WTC11 (cell line): Measurements from ENCODE around the gene CASKIN2. TPM values are rescaled to one million over a fixed set of nuclear protein-coding genes. Genes with fewer than 3 reads are reported as not detected.

Experiments used
- ATAC-seq: fragments of 200-7000 bp; cut with Tn5 transposase; 2 replicates; pipeline ENCODE4 v1.10.0; 2021; ENCODE audit warnings: mild to moderate bottlenecking, moderate library complexity
- CTCF ChIA-PET: fragments of 300-600 bp; sonication (Branson Sonifier 250); formaldehyde crosslinking; loops from one replicate; lab custom pipeline; 2021; ENCODE audit warnings: antibody characterized with exemption; lab: Charles Lee
- POLR2A ChIA-PET: fragments of 350-600 bp; sonication (Branson Sonifier 250); formaldehyde crosslinking; loops from one replicate; lab custom pipeline; 2021; ENCODE audit warnings: antibody characterized with exemption; lab: Charles Lee
- DNase-seq: peaks from one replicate; pipeline ENCODE4 v3.0.0; 2021; ENCODE audit warnings: low spot score
- H3K27ac Mint-ChIP-seq: 2 replicates; pipeline ENCODE4 v1.8.0; 2021; ENCODE audit warnings: mixed read lengths
- H3K27me3 Mint-ChIP-seq: 2 replicates; pipeline ENCODE4 v1.8.0; 2021; ENCODE audit warnings: low read depth, mild to moderate bottlenecking, moderate library complexity, mixed read lengths
- H3K36me3 Mint-ChIP-seq: 2 replicates; pipeline ENCODE4 v1.8.0; 2021; ENCODE audit warnings: mixed read lengths
- H3K4me1 Mint-ChIP-seq: 2 replicates; pipeline ENCODE4 v1.8.0; 2022; ENCODE audit warnings: mixed read lengths
- H3K4me3 Mint-ChIP-seq: 2 replicates; pipeline ENCODE4 v1.8.0; 2021; ENCODE audit warnings: mild to moderate bottlenecking, moderate library complexity, mixed read lengths
- H3K9me3 Mint-ChIP-seq: 2 replicates; pipeline ENCODE4 v1.8.0; 2021; ENCODE audit warnings: mixed read lengths
- ATF6 ChIP-seq: sonication (generic); formaldehyde crosslinking; IDR thresholded peaks from 2 replicates; pipeline ENCODE4 v1.8.1; 2023; ENCODE audit warnings: mild to moderate bottlenecking, missing genetic modification reagents
- CDX4 ChIP-seq: fragments of 250-450 bp; sonication (Bioruptor Pico); IDR thresholded peaks from 2 replicates; pipeline ENCODE4 v1.9.0; 2021; ENCODE audit warnings: moderate library complexity, mild to moderate bottlenecking, inconsistent platforms, borderline replicate concordance
- ETV6 ChIP-seq: sonication (generic); formaldehyde crosslinking; IDR thresholded peaks from 2 replicates; pipeline ENCODE4 v1.8.1; 2022; ENCODE audit warnings: mild to moderate bottlenecking, missing genetic modification reagents
- HMGA2 ChIP-seq: fragments of 250-450 bp; sonication (Bioruptor Pico); IDR thresholded peaks from 2 replicates; pipeline ENCODE4 v1.4.0; 2021; ENCODE audit warnings: mild to moderate bottlenecking, moderate library complexity
- IRF2 ChIP-seq: sonication (generic); formaldehyde crosslinking; IDR thresholded peaks from 2 replicates; pipeline ENCODE4 v1.8.0; 2022; ENCODE audit warnings: low read depth, missing genetic modification reagents, borderline replicate concordance
- JAZF1 ChIP-seq: fragments of 250-450 bp; sonication (Bioruptor Pico); IDR thresholded peaks from 2 replicates; pipeline ENCODE4 v1.9.0; 2021; ENCODE audit warnings: moderate library complexity, mild to moderate bottlenecking, inconsistent platforms
- NFATC4 ChIP-seq: fragments of 250-450 bp; sonication (Bioruptor Pico); IDR thresholded peaks from 2 replicates; pipeline ENCODE4 v1.9.0; 2021; ENCODE audit warnings: mild to moderate bottlenecking
- NR1H2 ChIP-seq: sonication (generic); formaldehyde crosslinking; IDR thresholded peaks from 2 replicates; pipeline ENCODE4 v1.9.0; 2021; ENCODE audit warnings: mild to moderate bottlenecking, moderate library complexity, missing genetic modification reagents
- NR2C2 ChIP-seq: sonication (generic); formaldehyde crosslinking; IDR thresholded peaks from 2 replicates; pipeline ENCODE4 v1.8.0; 2022; ENCODE audit warnings: mild to moderate bottlenecking, missing genetic modification reagents
- PRRX2 ChIP-seq: fragments of 250-450 bp; sonication (Bioruptor Pico); IDR thresholded peaks from 2 replicates; pipeline ENCODE4 v1.8.0; 2021; ENCODE audit warnings: mild to moderate bottlenecking
- RELA ChIP-seq: sonication (generic); formaldehyde crosslinking; IDR thresholded peaks from 2 replicates; pipeline ENCODE4 v1.8.1; 2022; ENCODE audit warnings: missing genetic modification reagents, mild to moderate bottlenecking, borderline replicate concordance
- SOX15 ChIP-seq: fragments of 250-450 bp; sonication (Bioruptor Pico); IDR thresholded peaks from 2 replicates; pipeline ENCODE4 v1.9.0; 2021; ENCODE audit warnings: mild to moderate bottlenecking
- ZNF232 ChIP-seq: sonication (generic); formaldehyde crosslinking; IDR thresholded peaks from 2 replicates; pipeline ENCODE4 v1.8.0; 2022; ENCODE audit warnings: mild to moderate bottlenecking, missing genetic modification reagents
- ZNF263 ChIP-seq: sonication (generic); formaldehyde crosslinking; IDR thresholded peaks from 2 replicates; pipeline ENCODE4 v1.8.1; 2022; ENCODE audit warnings: low read depth, mild to moderate bottlenecking, moderate library complexity, missing genetic modification reagents
- total RNA-seq: library from RNA; stranded (reverse); gene quantifications from 3 replicates; pipeline ENCODE4 v1.2.3, GENCODE V29; 2021
- TF ChIP-seq, protein P1 (sequence below): fragments of 250-450 bp; sonication (Bioruptor Pico); IDR thresholded peaks from 2 replicates; pipeline ENCODE4 v1.9.0; 2021; ENCODE audit warnings: mild to moderate bottlenecking
- TF ChIP-seq, protein P2 (sequence below): fragments of 250-450 bp; sonication (Bioruptor Pico); IDR thresholded peaks from 2 replicates; pipeline ENCODE4 v1.8.0; 2021; ENCODE audit warnings: mild to moderate bottlenecking
- TF ChIP-seq, protein P3 (sequence below): sonication (generic); formaldehyde crosslinking; IDR thresholded peaks from 2 replicates; pipeline ENCODE4 v1.8.1; 2022; ENCODE audit warnings: mild to moderate bottlenecking, moderate library complexity, missing genetic modification reagents
- TF ChIP-seq, protein P4 (sequence below): sonication (generic); formaldehyde crosslinking; IDR thresholded peaks from 2 replicates; pipeline ENCODE4 v1.8.0; 2022; ENCODE audit warnings: missing genetic modification reagents
- TF ChIP-seq, protein P5 (sequence below): sonication (generic); formaldehyde crosslinking; IDR thresholded peaks from 2 replicates; pipeline ENCODE4 v1.8.1; 2023; ENCODE audit warnings: mild to moderate bottlenecking, missing genetic modification reagents

The CASKIN2 gene
- total RNA-seq, 1 experiment from 2014 or later: 31.9 TPM

- TF ChIP-seq, protein P1, sequence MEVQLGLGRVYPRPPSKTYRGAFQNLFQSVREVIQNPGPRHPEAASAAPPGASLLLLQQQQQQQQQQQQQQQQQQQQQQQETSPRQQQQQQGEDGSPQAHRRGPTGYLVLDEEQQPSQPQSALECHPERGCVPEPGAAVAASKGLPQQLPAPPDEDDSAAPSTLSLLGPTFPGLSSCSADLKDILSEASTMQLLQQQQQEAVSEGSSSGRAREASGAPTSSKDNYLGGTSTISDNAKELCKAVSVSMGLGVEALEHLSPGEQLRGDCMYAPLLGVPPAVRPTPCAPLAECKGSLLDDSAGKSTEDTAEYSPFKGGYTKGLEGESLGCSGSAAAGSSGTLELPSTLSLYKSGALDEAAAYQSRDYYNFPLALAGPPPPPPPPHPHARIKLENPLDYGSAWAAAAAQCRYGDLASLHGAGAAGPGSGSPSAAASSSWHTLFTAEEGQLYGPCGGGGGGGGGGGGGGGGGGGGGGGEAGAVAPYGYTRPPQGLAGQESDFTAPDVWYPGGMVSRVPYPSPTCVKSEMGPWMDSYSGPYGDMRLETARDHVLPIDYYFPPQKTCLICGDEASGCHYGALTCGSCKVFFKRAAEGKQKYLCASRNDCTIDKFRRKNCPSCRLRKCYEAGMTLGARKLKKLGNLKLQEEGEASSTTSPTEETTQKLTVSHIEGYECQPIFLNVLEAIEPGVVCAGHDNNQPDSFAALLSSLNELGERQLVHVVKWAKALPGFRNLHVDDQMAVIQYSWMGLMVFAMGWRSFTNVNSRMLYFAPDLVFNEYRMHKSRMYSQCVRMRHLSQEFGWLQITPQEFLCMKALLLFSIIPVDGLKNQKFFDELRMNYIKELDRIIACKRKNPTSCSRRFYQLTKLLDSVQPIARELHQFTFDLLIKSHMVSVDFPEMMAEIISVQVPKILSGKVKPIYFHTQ (CRISPR knock-in tag): no peak
- TF ChIP-seq ATF6 (CRISPR knock-in tag) (no peak), PRRX2 (CRISPR knock-in tag) (no peak)
- TF ChIP-seq, protein P2, sequence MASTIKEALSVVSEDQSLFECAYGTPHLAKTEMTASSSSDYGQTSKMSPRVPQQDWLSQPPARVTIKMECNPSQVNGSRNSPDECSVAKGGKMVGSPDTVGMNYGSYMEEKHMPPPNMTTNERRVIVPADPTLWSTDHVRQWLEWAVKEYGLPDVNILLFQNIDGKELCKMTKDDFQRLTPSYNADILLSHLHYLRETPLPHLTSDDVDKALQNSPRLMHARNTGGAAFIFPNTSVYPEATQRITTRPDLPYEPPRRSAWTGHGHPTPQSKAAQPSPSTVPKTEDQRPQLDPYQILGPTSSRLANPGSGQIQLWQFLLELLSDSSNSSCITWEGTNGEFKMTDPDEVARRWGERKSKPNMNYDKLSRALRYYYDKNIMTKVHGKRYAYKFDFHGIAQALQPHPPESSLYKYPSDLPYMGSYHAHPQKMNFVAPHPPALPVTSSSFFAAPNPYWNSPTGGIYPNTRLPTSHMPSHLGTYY: no peak
Measured at GRCh38 chr17:75531721-75532072, 16.4 kb upstream of the CASKIN2 start (continued).

DNA sequence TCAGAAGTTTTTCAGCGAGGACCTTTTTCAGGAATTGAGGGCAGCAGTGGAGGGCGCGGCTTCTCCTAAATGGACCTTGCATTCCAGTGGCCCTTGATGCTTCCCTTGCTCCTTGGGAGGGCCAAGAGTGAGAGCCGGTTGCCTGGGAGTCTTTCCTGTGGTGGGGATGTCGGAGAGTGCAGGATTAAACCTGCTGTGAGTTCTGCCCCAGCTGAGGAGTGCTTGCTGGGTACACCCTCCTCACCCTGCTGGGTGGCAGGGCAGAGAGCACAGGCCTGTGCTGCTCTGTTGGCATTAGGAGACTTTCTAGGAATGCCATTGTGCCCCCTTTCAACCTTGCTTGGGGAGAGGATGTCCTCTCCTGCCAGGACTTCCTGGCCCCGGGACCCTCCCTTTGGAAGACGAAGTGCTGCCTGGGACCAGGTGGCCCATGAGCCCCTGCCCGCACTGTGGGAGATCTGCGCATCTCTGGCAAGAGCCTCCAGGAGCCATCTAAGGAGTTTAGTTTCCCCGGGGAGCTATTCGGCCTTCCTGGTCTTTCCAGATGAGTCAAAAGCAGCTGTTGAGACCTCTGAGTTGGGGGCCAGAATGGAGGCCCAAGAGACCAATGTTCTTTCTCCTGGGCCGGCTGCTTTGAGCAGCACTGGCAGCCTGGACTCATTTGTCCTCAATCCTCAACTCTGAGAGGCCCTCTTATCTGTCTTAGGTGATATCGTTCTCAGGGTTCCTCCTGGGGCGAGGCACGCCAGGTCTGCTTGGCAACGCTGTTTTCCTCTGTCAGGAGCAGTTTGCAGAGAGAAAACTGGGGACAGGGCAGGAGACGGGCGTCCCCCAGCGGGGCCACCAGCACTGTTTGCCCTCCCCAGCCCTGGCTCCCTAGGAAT is 15.7 kb upstream of the CASKIN2 start:
- Mint-ChIP-seq H3K4me1 (peaks cover 18% of the 10 kb centered on the region), H3K36me3 (peaks cover 8% of the 10 kb centered on the region), H3K9me3 (no peaks in the 10 kb centered on the region), H3K27me3 (0 out of 2 replicates have a peak, but pooled peaks cover 3% of the 10 kb centered on the region), H3K4me3 (no peak overlapping the region), H3K27ac (peak overlapping the region; percentile 45; the same call in 1 of the 2 replicates)
- no peak for ATAC-seq
- no peak for DNase-seq
- ChIA-PET CTCF (interaction anchor here (0.9 to 1.3 kb wide), 4 partner anchors 15 to 102 kb away, joined by 3 to 6 read pairs (median 4); partner anchors contain the start of genes SMIM5 and TSEN54), POLR2A (no interaction called here)
- TF ChIP-seq, protein P3, sequence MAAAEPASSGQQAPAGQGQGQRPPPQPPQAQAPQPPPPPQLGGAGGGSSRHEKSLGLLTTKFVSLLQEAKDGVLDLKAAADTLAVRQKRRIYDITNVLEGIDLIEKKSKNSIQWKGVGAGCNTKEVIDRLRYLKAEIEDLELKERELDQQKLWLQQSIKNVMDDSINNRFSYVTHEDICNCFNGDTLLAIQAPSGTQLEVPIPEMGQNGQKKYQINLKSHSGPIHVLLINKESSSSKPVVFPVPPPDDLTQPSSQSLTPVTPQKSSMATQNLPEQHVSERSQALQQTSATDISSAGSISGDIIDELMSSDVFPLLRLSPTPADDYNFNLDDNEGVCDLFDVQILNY: no peak
- TF ChIP-seq JAZF1 (CRISPR knock-in tag) (no peak), CDX4 (CRISPR knock-in tag) (no peak), HMGA2 (CRISPR knock-in tag) (no peak), RELA (CRISPR knock-in tag) (no peak), SOX15 (no peak), ZNF263 (no peak), IRF2 (CRISPR knock-in tag) (no peak), ETV6 (CRISPR knock-in tag) (no peak), NR1H2 (no peak), NR2C2 (no peak), NFATC4 (CRISPR knock-in tag) (no peak), ZNF232 (no peak)
- TF ChIP-seq, protein P4, sequence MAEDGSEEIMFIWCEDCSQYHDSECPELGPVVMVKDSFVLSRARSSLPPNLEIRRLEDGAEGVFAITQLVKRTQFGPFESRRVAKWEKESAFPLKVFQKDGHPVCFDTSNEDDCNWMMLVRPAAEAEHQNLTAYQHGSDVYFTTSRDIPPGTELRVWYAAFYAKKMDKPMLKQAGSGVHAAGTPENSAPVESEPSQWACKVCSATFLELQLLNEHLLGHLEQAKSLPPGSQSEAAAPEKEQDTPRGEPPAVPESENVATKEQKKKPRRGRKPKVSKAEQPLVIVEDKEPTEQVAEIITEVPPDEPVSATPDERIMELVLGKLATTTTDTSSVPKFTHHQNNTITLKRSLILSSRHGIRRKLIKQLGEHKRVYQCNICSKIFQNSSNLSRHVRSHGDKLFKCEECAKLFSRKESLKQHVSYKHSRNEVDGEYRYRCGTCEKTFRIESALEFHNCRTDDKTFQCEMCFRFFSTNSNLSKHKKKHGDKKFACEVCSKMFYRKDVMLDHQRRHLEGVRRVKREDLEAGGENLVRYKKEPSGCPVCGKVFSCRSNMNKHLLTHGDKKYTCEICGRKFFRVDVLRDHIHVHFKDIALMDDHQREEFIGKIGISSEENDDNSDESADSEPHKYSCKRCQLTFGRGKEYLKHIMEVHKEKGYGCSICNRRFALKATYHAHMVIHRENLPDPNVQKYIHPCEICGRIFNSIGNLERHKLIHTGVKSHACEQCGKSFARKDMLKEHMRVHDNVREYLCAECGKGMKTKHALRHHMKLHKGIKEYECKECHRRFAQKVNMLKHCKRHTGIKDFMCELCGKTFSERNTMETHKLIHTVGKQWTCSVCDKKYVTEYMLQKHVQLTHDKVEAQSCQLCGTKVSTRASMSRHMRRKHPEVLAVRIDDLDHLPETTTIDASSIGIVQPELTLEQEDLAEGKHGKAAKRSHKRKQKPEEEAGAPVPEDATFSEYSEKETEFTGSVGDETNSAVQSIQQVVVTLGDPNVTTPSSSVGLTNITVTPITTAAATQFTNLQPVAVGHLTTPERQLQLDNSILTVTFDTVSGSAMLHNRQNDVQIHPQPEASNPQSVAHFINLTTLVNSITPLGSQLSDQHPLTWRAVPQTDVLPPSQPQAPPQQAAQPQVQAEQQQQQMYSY (CRISPR knock-in tag): no peak
- TF ChIP-seq, protein P5, sequence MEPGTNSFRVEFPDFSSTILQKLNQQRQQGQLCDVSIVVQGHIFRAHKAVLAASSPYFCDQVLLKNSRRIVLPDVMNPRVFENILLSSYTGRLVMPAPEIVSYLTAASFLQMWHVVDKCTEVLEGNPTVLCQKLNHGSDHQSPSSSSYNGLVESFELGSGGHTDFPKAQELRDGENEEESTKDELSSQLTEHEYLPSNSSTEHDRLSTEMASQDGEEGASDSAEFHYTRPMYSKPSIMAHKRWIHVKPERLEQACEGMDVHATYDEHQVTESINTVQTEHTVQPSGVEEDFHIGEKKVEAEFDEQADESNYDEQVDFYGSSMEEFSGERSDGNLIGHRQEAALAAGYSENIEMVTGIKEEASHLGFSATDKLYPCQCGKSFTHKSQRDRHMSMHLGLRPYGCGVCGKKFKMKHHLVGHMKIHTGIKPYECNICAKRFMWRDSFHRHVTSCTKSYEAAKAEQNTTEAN: no peak
- TF ChIP-seq, protein P2: no peak
